ENCODE data around the gene DLG2. TPM values are rescaled to one million over a fixed set of nuclear protein-coding genes. Genes with fewer than 3 reads are reported as not detected.

DLG2 gene
- total RNA-seq, 2 experiments from 2014 or later, result 2.0 to 2.1 TPM

GRCh38 chr11:83493034-83493433 is 2134.1 kb downstream of the DLG2 start:
- H3K4me1 Mint-ChIP-seq (ENCODE audit: low read depth), result no peaks in the 10 kb centered on the region

GRCh38 chr11:83483808-83484207 is 2143.3 kb downstream of the DLG2 start:
- TF ChIP-seq CTCF (IDR thresholded peaks at IDR 0.05), result no peak
- no peaks in the 10 kb centered on the region for H3K36me3 ChIP-seq (ENCODE audit: insufficient read depth, low read length)
- no peak overlapping the region for H3K27ac ChIP-seq (ENCODE audit: low read depth in 1 of 2, low read length in 2 of 2)
- no peaks in the 10 kb centered on the region for H3K27me3 ChIP-seq (ENCODE audit: control insufficient read depth in 1 of 2, insufficient read depth in 2 of 2, low read length in 2 of 2)
- Mint-ChIP-seq H3K4me3 (no peak overlapping the region), H3K9me3 (no peaks in the 10 kb centered on the region), H3K27me3 (peaks cover 8% of the 10 kb centered on the region), H3K36me3 (ENCODE audit: low read depth) (no peaks in the 10 kb centered on the region), H3K4me1 (ENCODE audit: low read depth) (no peaks in the 10 kb centered on the region), H3K27ac (no peak overlapping the region)
- H3K9me3 ChIP-seq (ENCODE audit: control insufficient read depth in 1 of 2, insufficient read depth in 1 of 2, low read length in 2 of 2), result no peaks in the 10 kb centered on the region
- POLR2A ChIA-PET, result no interaction called here
- ATAC-seq (ENCODE audit: poor library complexity) (no peak), DNase-seq (no peak)
- intact Hi-C loops (cut with DNase I, micrococcal nuclease), result no loop called here
- H3K4me1 ChIP-seq (ENCODE audit: insufficient read depth, low read length), result no peaks in the 10 kb centered on the region
- CTCF ChIA-PET, result no interaction called here
- no peak overlapping the region for H3K4me3 ChIP-seq (ENCODE audit: low read length)

More at GRCh38 chr11:83493034-83493433, 2134.1 kb downstream of the DLG2 start:
- no peak overlapping the region for H3K27ac ChIP-seq (ENCODE audit: low read depth in 1 of 2, low read length in 2 of 2)
- Mint-ChIP-seq H3K4me3 (no peak overlapping the region), H3K9me3 (no peaks in the 10 kb centered on the region), H3K27me3 (peaks cover 7% of the 10 kb centered on the region), H3K36me3 (ENCODE audit: low read depth) (no peaks in the 10 kb centered on the region), H3K27ac (no peak overlapping the region)
- H3K4me3 ChIP-seq (ENCODE audit: low read length), result no peak overlapping the region
- intact Hi-C loops (cut with DNase I, micrococcal nuclease), result no loop called here
- H3K9me3 ChIP-seq (ENCODE audit: control insufficient read depth in 1 of 2, insufficient read depth in 1 of 2, low read length in 2 of 2), result no peaks in the 10 kb centered on the region
- ChIA-PET CTCF (no interaction called here), POLR2A (no interaction called here)
- DNase-seq (no peak), ATAC-seq (ENCODE audit: poor library complexity) (no peak)
- H3K27me3 ChIP-seq (ENCODE audit: control insufficient read depth in 1 of 2, insufficient read depth in 2 of 2, low read length in 2 of 2), result peaks cover 0 to 3% of the 10 kb centered on the region in 2 experiments
- no peak for TF ChIP-seq CTCF (IDR thresholded peaks at IDR 0.05)
- H3K36me3 ChIP-seq (ENCODE audit: insufficient read depth, low read length), result no peaks in the 10 kb centered on the region
- no peaks in the 10 kb centered on the region for H3K4me1 ChIP-seq (ENCODE audit: insufficient read depth, low read length)

GRCh38 chr11:83480811-83481210 is 2146.3 kb downstream of the DLG2 start:
- Histone ChIP-seq H3K9me3 (ENCODE audit: control insufficient read depth in 1 of 2, insufficient read depth in 1 of 2, low read length in 2 of 2) (no peaks in the 10 kb centered on the region), H3K4me3 (ENCODE audit: low read length) (no peak overlapping the region), H3K27me3 (ENCODE audit: control insufficient read depth in 1 of 2, insufficient read depth in 2 of 2, low read length in 2 of 2) (no peaks in the 10 kb centered on the region), H3K4me1 (ENCODE audit: insufficient read depth, low read length) (no peaks in the 10 kb centered on the region), H3K27ac (ENCODE audit: low read depth in 1 of 2, low read length in 2 of 2) (no peak overlapping the region), H3K36me3 (ENCODE audit: insufficient read depth, low read length) (no peaks in the 10 kb centered on the region)
- CTCF ChIA-PET, result no interaction called here
- Mint-ChIP-seq H3K27me3 (peaks cover 14% of the 10 kb centered on the region), H3K9me3 (no peaks in the 10 kb centered on the region), H3K4me3 (no peak overlapping the region), H3K27ac (no peak overlapping the region), H3K4me1 (ENCODE audit: low read depth) (no peaks in the 10 kb centered on the region), H3K36me3 (ENCODE audit: low read depth) (no peaks in the 10 kb centered on the region)
- no peak for TF ChIP-seq CTCF (IDR thresholded peaks at IDR 0.05)
- intact Hi-C loops (cut with DNase I, micrococcal nuclease), result no loop called here
- ATAC-seq (ENCODE audit: poor library complexity), result no peak
- DNase-seq, result no peak
- POLR2A ChIA-PET, result no interaction called here
